ENCODE measurements around the gene TNFSF11. TPM values are rescaled to one million over a fixed set of nuclear protein-coding genes. Genes with fewer than 3 reads are reported as not detected.

TNFSF11 gene
- total and polyA plus RNA-seq, 7 donors, result 1.8 TPM; not detected in 6

DNA sequence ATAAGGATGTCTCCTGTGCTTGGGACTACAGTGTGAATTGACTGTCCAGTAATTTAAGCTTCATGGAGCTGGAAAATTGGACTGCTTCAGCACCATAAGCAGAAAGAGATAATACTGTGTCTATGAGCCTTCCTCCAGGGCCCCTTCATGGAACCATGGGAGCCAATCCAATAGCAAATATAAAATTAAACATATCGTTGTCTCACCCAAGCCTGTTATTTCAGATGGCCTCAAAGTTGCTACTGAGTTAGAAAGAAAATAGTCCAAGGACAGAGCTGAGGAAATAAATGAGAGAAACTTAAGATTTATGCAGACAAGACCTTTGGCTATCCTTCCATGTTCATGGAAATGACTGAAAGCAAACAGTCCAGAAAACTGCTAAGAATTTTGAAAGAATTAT lies 57.2 kb downstream of the TNFSF11 start:
- H3K4me3 ChIP-seq, result no peak overlapping the region
- H3K4me1 ChIP-seq, result peaks cover 0 to 3% (median 0%) of the 10 kb centered on the region in 4 donors
- 86 to 90% methylated on average over 1 of the region's 1 CpG for WGBS, 2 donors
- H3K27me3 ChIP-seq, result no peaks in the 10 kb centered on the region
- TF ChIP-seq POLR2AphosphoS5 (IDR thresholded peaks at IDR 0.05), result no peak
- TF ChIP-seq POLR2A (IDR thresholded peaks at IDR 0.05), result no peak
- TF ChIP-seq, protein P1, sequence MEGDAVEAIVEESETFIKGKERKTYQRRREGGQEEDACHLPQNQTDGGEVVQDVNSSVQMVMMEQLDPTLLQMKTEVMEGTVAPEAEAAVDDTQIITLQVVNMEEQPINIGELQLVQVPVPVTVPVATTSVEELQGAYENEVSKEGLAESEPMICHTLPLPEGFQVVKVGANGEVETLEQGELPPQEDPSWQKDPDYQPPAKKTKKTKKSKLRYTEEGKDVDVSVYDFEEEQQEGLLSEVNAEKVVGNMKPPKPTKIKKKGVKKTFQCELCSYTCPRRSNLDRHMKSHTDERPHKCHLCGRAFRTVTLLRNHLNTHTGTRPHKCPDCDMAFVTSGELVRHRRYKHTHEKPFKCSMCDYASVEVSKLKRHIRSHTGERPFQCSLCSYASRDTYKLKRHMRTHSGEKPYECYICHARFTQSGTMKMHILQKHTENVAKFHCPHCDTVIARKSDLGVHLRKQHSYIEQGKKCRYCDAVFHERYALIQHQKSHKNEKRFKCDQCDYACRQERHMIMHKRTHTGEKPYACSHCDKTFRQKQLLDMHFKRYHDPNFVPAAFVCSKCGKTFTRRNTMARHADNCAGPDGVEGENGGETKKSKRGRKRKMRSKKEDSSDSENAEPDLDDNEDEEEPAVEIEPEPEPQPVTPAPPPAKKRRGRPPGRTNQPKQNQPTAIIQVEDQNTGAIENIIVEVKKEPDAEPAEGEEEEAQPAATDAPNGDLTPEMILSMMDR (IDR thresholded peaks at IDR 0.05), result no peak
- no peak for TF ChIP-seq EP300 (IDR thresholded peaks at IDR 0.05)
- H3K36me3 ChIP-seq, result no peaks in the 10 kb centered on the region
- no peak overlapping the region for H3K27ac ChIP-seq
- H3K9me3 ChIP-seq, result no peaks in the 10 kb centered on the region
- no peak for DNase-seq
- intact Hi-C loops (cut with DNase I), result no loop called here

- Histone ChIP-seq H3K4me1 (no peaks in the 10 kb centered on the region), H3K27me3 (no peaks in the 10 kb centered on the region), H3K9me3 (no peaks in the 10 kb centered on the region), H3K4me3 (no peak overlapping the region), H3K36me3 (no peaks in the 10 kb centered on the region), H3K27ac (no peak overlapping the region)
- no peak for TF ChIP-seq POLR2AphosphoS5 (IDR thresholded peaks at IDR 0.05)
- TF ChIP-seq POLR2A (IDR thresholded peaks at IDR 0.05), result no peak
- no peak for TF ChIP-seq EP300 (IDR thresholded peaks at IDR 0.05)
- TF ChIP-seq, protein P1 (IDR thresholded peaks at IDR 0.05), result no peak
- intact Hi-C loops (cut with DNase I), result no loop called here
- DNase-seq, result no peak
Observed at GRCh38 chr13:42633495-42633894, 59.5 kb downstream of the TNFSF11 start.

- Histone ChIP-seq H3K9me3 (no peaks in the 10 kb centered on the region), H3K4me3 (no peak overlapping the region), H3K27ac (no peak overlapping the region), H3K27me3 (no peaks in the 10 kb centered on the region), H3K36me3 (no peaks in the 10 kb centered on the region), H3K4me1 (no peaks in the 10 kb centered on the region)
- intact Hi-C loops (cut with DNase I), result no loop called here
- no peak for DNase-seq
- TF ChIP-seq, protein P1 (IDR thresholded peaks at IDR 0.05), result no peak
- TF ChIP-seq POLR2AphosphoS5 (IDR thresholded peaks at IDR 0.05), result no peak
- TF ChIP-seq POLR2A (IDR thresholded peaks at IDR 0.05), result no peak
- TF ChIP-seq EP300 (IDR thresholded peaks at IDR 0.05), result no peak
- 66 to 84% methylated on average over 5 of the region's 5 CpGs for WGBS, 2 donors
Observed at GRCh38 chr13:42638101-42638500, 64.1 kb downstream of the TNFSF11 start.

GRCh38 chr13:42638886-42639285 lies 64.9 kb downstream of the TNFSF11 start:
- H3K4me3 ChIP-seq, result no peak overlapping the region
- H3K27ac ChIP-seq, result no peak overlapping the region
- 58 to 85% methylated on average over 1 of the region's 1 CpG for WGBS, 2 donors
- TF ChIP-seq POLR2AphosphoS5 (IDR thresholded peaks at IDR 0.05), result no peak
- TF ChIP-seq, protein P1 (IDR thresholded peaks at IDR 0.05), result no peak
- TF ChIP-seq POLR2A (IDR thresholded peaks at IDR 0.05), result no peak
- TF ChIP-seq EP300 (IDR thresholded peaks at IDR 0.05), result no peak
- H3K36me3 ChIP-seq, result no peaks in the 10 kb centered on the region
- intact Hi-C loops (cut with DNase I), result no loop called here
- no peaks in the 10 kb centered on the region for H3K4me1 ChIP-seq
- no peaks in the 10 kb centered on the region for H3K9me3 ChIP-seq
- DNase-seq, result no peak
- no peaks in the 10 kb centered on the region for H3K27me3 ChIP-seq

- DNase-seq, result no peak
- no peaks in the 10 kb centered on the region for H3K36me3 ChIP-seq
- no peaks in the 10 kb centered on the region for H3K4me1 ChIP-seq
- TF ChIP-seq POLR2AphosphoS5 (IDR thresholded peaks at IDR 0.05) (no peak), POLR2A (IDR thresholded peaks at IDR 0.05) (no peak), EP300 (IDR thresholded peaks at IDR 0.05) (no peak)
- TF ChIP-seq, protein P1 (IDR thresholded peaks at IDR 0.05), result no peak
- WGBS, 2 donors, result 96% methylated on average over 14 of the region's 14 CpGs
- no peaks in the 10 kb centered on the region for H3K27me3 ChIP-seq
- intact Hi-C loops (cut with DNase I), result no loop called here
- no peak overlapping the region for H3K27ac ChIP-seq
- H3K9me3 ChIP-seq, result no peaks in the 10 kb centered on the region
- no peak overlapping the region for H3K4me3 ChIP-seq
Observed at GRCh38 chr13:42643076-42643475, 69.1 kb downstream of the TNFSF11 start.
